Measurements from ENCODE around the gene MFSD8.

DNA sequence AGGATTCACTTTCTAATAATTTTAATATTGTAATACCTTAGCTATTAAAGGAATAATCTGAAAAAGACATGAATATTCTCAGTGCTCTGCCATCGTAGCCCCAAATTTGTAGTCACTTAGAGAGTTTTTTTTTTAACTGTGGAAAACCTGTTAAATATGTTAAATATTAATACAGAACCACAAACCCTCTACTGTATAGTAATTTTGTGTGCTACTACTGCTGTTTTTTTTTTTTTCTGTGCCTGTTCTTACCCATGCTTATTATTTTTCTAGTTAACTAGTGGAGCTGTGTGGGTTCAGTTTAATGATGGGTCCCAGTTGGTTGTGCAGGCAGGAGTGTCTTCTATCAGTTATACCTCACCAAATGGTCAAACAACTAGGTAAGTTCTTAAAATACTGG is 68.4 kb downstream of the MFSD8 start:
- TF ChIP-seq ATF1 (CRISPR knock-in tag; IDR thresholded peaks at IDR 0.05) (no peak), CTCF (IDR thresholded peaks at IDR 0.05) (no peak), SP1 (CRISPR knock-in tag; conservative IDR thresholded peaks at IDR 0.05) (no peak), NR3C1 (CRISPR knock-in tag; conservative IDR thresholded peaks at IDR 0.05; ENCODE audit: low read depth) (no peak), IRF2 (CRISPR knock-in tag; IDR thresholded peaks at IDR 0.05; ENCODE audit: borderline replicate concordance, low read depth) (no peak)

All from WTC11 (cell line).